HG03097 (cell line): ENCODE measurements around the gene CWF19L1.
A peak's percentile ranks its signal among the peaks of the same experiment; 100 is the strongest.
"Not testable (repeated sequence)": the region's sequence is repeated elsewhere in the genome, so short reads cannot be mapped to it uniquely, and the experiment has no call there.

ENCODE experiments used
- ATAC-seq: cut with Tn5 transposase; IDR thresholded peaks from one replicate; pipeline ENCODE4 v1.9.1; 2021; ENCODE audit not compliant: unreplicated experiment, low FRiP score

Gene CWF19L1

GRCh38 chr10:100267239-100268104 is at the start of gene CWF19L1:
Gene CWF19L1 (minus strand): TSS chr10:100267638. CDS start chr10:100267593, 45 bp downstream.
- ATAC-seq: peak; percentile 67

DNA sequence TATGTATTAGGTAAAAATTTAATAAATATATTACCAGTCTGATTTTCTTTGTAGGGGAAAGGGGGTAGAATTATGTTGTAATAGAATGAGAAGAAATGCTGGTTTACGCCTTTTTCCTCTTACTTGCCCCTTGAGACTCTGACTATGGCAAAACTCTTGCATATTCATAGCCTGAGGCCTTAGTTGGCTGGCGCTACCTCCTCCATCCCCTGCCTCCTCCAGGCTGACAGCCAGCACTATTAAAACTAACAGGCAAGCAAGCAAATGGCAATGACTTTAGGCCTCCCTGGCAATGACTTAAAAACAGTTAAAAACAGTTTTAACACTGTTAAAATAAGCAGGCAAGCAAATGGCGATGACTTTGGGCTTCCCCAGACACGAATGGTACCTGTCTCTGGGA is 48.2 kb upstream of the CWF19L1 start:
- ATAC-seq: no peak

DNA sequence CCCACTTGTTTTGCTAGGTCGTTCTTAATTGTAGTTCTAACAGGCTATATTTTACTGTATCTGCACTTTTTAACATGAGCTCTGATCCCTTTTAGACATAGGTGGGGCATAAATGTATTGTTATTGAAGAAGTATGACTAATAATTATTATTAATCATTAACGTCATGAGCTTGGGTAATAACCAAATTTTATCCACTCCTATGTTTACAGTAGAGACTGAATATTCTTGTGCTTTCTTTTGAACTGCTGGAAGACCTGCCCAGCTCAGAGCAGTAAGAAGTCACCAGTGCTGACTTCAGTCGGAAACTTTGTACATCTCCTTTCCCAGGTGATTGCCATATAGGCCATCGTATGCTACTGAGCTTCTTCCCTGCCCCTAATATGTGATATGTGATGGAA is 43.9 kb upstream of the CWF19L1 start:
- no peak for ATAC-seq

- no peak for ATAC-seq
Measured at GRCh38 chr10:100307684-100308083, 40.2 kb upstream of the CWF19L1 start.

DNA sequence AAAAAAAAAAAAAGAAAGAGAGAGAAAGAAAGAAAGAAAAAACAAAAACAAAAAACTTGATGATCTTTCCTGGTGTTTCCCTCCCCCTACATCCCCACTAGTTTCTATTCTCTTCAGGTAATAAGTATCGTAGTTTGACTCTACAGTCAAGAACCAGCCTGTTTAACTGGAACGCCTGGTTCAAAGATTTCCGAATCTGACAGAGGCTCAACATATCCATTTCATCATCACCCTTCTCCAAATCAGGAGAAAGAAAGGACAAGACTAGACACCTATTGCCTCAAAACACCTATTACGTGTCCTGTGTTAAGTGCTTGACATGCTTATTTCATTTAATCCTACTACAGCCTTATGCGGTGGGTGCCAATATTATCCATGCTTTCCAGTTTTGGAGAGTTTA is 39.4 kb upstream of the CWF19L1 start:
- no peak for ATAC-seq

DNA sequence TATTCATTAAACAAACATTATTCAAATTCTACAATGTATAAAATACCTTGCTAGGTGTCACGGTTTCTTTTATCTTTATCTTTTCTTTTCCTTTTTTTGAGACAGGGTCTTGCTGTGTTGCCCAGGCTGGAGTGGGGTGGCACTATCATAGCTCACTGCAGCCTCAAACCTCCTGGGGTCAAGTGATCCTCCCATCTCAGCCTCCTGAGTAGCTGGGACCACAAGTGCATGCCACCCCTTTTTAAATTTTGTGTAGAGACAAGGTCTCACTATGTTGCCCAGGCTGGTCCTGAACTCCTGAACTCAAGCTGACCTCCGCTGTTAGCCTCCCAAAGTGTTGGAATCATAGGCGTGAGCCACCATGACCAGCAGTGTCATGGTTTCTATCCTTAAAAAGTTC is 37.0 kb upstream of the CWF19L1 start:
- no peak for ATAC-seq

- no peak for ATAC-seq
Measured at GRCh38 chr10:100303724-100304319, 36.4 kb upstream of the CWF19L1 start.

DNA sequence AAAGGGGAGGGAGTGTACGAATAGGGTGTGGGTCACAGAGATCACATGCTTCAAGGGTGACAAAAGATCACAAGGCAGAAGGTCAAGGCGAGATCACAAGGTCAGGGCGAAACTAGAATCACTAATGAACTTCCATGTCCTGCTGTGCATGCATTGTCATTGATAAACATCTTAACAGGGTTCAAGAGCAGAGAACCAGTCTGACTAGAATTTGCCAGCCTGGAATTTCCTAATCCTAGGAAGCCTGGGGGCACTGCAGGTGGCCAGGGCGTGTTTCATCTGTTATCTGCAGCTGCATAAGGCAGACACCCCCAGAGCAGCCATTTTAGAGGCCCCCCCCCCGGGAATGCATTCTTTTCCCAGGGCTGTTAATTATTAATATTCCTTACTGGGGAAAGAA is 33.7 kb upstream of the CWF19L1 start:
- not testable (repeated sequence) for ATAC-seq

- no peak for ATAC-seq
Measured at GRCh38 chr10:100297242-100297641, 29.8 kb upstream of the CWF19L1 start.

- ATAC-seq: no peak
Measured at GRCh38 chr10:100293066-100293465, 25.6 kb upstream of the CWF19L1 start.

- ATAC-seq: not testable (repeated sequence)
Measured at GRCh38 chr10:100292300-100292699, 24.9 kb upstream of the CWF19L1 start.

- ATAC-seq: no peak
Measured at GRCh38 chr10:100291356-100291755, 23.9 kb upstream of the CWF19L1 start.

DNA sequence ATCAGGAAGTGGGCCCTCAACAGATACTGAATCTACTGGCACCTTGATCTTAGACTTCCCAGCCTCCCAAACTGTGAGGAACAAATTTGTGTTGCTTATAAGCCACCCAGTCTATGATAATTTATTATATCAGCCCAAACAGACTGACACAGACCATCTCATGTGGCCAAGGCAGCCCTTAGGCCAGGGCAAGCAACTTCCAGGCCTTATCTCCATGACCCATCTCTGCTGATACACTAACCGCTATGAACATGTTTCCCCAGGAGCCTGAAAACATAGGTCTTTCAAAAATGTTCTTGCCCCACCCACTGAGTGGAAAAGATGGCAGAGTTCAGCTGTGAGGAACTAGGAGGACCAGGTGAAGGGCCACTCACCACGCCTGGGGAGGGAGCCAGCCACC is 22.2 kb upstream of the CWF19L1 start:
- ATAC-seq: no peak

- ATAC-seq: no peak
Measured at GRCh38 chr10:100288196-100288595, 20.8 kb upstream of the CWF19L1 start.

DNA sequence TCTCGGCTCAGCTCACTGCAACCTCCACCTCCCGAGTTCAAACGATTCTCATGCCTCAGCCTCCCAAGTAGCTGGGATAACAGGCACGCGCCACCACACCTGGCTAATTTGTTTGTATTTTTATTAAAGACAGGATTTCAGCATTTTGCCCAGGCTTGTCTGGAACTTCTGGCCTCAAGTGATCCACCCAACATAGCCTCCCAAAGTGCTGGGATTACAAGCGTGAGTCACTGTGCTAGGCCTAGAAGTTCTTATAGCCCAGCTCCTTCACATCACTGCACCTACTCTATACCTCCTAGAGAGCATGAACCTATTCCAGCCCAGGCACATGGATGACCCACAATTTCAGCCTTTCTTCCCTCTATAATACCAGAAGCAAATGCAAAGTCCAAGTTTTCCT is 20.3 kb upstream of the CWF19L1 start:
- no peak for ATAC-seq

GRCh38 chr10:100286051-100287033 is 18.9 kb upstream of the CWF19L1 start, which contains the start of gene BLOC1S2:
Gene BLOC1S2 (minus strand): TSS chr10:100286680. CDS start chr10:100286659, 21 bp downstream.
- peak; percentile 91 for ATAC-seq

DNA sequence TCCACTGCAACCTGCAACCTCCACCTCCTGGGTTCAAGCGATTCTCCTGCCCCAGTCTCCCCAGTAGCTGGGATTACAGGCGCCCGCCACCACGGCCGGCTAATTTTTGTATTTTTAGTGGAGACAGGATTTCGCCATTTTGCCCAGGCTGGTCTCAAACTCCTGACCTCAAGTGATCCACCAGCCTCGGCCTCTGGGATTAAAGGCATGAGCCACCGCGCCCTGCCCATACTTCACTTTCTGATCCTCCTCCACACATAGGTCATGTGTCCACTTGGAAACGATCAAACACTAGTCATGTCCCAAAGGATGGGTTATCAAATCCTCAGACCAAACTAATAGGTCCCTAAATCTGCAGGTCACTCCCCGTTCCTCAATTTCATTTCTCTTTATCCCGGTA is 17.9 kb upstream of the CWF19L1 start:
- not testable (repeated sequence) for ATAC-seq

- ATAC-seq: no peak
Measured at GRCh38 chr10:100282907-100283306, 15.5 kb upstream of the CWF19L1 start.

- not testable (repeated sequence) for ATAC-seq
Measured at GRCh38 chr10:100276971-100277370, 9.5 kb upstream of the CWF19L1 start.

DNA sequence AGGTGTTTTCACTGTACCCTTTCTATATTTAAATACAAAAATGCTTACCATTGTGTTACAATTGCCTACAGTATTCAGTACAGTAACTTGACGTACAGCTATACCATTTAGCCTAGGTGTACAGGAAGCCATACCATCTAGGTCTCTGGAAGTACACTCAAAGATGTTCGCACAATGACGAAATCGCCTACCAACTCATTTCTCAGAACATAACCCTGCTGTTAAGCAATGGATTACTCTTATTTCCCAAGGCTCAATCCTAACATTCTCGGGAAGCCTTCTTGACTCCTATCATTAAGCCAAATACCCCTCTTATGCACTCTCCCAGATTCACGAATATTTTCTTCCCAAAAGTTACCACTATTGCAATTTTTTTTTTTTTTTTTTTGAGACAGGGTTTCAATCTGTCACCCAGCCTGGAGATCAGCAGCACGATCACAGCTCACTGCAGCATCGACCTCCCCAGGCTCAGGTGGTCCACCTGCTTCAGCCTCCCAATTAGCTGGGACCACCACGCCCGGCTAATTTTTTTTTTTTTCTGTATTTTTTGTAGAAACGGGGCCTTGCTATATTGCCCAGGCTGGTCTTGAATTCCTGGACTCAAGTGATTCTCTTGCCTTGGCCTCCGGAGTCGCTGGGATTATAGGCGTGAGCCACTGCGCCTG is 1.5 kb downstream of the CWF19L1 start:
- no peak for ATAC-seq
